ENCODE measurements around the gene TOR4A.

TOR4A gene

DNA sequence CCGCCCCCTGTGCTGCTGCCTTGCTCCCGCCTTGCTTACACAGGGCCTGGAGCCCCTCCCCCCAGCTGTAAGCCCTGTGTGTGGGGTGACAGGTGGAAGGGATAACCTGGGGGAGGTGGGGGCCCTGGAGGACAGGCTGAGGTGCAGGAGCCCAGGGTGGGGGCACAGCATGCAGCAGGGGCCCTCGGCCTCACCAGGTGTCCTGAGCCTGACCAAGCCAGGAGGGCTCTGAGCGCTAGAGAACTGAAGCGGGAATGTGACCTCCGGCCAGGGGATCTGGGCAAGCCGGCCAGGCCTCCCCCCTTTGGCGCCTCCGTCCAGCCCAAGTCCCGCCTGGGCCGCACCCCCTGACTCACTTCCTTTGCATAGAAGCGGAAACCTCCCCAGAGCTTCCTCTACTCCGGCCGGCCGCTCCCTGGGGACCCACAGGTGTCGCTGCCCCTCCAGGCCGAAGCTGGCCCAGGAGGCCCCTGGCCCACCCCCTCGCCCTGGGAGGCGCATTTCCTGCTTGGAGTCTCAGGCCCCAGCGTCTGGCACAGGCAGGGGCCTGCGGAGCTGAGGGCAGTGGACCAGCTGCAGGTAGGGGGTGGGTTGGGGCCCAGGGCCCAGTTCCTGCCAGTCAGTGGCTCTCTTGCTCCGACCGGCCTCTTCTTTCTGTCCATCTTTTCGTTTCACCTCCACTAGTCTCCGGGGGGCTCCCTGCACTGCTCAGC lies at the start of gene TOR4A:
Gene TOR4A, plus strand, starts transcription at position 398 of the 713 bp plus-strand sequence. CDS start 964 bp downstream, outside the sequence.
- peak; percentile 94 for DNase-seq (ENCODE audit: low spot score)

DNA sequence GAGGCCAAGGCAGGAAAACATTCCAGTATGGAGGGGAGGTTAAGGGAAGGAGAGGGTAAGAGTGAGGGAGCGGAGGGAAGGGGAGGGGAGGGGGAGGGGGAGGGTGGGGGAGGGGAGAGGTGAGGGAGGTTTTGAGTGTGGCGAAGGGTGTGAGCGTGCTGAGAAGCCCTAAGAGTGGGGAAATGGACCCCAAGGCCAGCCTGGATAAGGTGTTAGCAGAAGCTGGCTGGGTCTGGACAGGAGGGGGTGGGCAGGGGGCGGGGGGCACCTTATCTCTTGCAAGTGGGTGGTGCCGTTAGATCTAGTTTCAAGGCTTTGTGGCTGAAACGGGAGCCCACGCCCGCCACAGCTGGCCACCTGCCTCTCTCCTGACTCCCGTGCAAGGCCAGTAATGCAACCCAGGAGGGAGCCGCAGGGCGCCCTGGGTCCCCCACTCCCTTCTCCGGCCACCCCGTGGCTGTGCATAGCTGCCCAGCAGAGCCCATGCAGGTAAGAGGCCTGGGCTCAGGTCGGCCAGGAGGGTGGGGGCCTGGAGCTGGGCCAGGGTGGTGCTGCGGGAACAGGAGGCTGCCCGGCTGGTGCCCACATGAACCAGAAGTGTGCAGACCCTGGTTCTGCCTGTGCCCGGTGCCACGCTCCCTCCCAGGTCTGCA lies 49.5 kb upstream of the TOR4A start:
- DNase-seq (ENCODE audit: low spot score) = no peak

DNA sequence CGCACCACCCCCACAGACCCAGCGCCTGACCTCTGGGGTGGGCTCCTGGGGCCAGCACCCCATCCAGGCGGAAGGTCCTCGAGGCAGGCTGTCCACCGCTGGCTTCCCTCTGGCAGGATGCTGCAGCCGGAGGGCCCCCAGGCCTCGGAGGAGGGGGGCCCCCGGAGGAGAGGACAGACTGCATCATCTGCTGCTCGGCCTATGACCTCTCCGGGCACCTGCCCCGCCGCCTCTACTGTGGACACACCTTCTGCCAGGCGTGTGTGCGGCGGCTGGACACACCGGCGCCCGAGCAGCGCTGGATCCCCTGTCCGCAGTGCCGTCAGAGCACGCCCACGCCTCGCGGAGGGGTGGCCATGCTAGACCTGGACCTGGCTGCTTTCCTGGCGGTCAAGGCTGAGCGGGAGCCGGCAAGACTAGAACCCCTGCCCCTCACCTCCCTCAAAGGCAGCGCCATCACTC lies 49.0 kb upstream of the TOR4A start:
- DNase-seq (ENCODE audit: low spot score) = no peak

GRCh38 chr9:137228968-137229896 lies 48.3 kb upstream of the TOR4A start:
- no peak for DNase-seq (ENCODE audit: low spot score)

GRCh38 chr9:137229903-137230704 lies 47.4 kb upstream of the TOR4A start:
- no peak for DNase-seq (ENCODE audit: low spot score)

- DNase-seq (ENCODE audit: low spot score) = no peak
Measured at GRCh38 chr9:137230705-137231371, 46.7 kb upstream of the TOR4A start, which contains the start of gene SLC34A3. SLC34A3 (plus strand) TSS chr9:137230901; CDS start chr9:137231703, 802 bp downstream.

DNA sequence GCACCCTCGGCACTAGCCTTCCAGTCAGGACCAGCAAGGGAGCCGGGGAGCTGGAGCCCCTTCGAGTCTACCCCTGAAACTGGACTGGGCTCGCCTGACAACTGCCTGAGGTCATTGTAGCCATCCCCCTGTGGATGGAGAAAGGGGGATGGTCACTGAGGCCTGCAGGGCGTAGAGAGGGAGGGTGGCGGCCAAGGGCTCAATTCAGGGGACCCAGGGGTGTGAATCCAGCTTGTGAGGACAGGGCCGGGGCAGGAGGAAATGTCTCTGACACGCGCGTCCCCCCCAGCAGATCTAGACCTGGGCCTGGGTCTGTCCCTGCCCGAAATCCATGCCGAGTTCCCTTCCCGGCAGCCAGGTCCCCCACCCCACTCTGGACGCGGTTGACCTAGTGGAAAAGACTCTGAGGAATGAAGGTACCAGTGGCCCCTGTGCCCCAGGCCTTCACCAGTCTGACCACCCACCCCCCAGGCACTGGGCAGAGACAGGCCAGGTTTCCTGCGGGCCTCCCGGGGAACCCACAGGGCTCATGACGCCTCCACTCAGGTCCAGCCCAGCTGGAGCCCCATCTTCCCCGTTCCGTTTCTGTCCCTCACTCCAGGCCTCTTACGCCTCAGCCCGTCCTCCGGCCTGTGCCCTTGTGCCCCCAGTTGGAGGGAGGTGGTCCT lies 46.0 kb upstream of the TOR4A start:
- DNase-seq (ENCODE audit: low spot score) = no peak

DNA sequence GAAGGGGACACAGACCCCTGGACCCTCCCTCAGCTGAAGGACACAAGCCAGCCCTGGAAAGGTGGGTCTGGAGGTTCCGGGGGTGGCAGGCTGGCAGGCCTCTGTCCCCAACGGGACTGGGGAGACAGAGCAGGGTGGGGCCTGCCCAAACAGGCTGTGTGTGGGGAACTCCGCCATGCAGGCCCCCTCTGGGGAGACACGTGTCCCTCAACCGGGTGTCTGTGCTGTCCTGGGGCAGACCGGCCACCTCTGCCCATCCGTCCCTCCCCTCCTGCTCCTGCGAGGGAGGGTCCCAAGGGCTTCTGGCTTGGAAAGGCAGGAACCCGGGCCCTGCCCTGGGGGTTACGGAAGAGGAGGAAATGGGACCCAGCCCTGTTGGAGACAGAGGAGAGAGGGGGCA lies 45.4 kb upstream of the TOR4A start:
- no peak for DNase-seq (ENCODE audit: low spot score)

DNA sequence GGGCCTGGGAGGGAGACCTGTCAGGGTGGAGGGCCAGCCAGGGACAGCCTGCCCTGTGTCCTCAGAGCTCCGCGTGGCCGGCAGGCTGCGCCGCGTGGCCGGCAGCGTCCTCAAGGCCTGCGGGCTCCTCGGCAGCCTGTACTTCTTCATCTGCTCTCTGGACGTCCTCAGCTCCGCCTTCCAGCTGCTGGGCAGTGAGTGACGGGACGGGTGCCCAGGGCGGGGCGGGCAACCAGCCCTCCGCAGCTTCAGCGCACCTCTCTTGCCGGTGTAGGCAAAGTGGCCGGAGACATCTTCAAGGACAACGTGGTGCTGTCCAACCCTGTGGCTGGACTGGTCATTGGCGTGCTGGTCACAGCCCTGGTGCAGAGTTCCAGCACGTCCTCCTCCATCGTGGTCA lies 45.0 kb upstream of the TOR4A start:
- DNase-seq (ENCODE audit: low spot score) = no peak

- no peak for DNase-seq (ENCODE audit: low spot score)
Measured at GRCh38 chr9:137233143-137233980, 44.2 kb upstream of the TOR4A start.

DNA sequence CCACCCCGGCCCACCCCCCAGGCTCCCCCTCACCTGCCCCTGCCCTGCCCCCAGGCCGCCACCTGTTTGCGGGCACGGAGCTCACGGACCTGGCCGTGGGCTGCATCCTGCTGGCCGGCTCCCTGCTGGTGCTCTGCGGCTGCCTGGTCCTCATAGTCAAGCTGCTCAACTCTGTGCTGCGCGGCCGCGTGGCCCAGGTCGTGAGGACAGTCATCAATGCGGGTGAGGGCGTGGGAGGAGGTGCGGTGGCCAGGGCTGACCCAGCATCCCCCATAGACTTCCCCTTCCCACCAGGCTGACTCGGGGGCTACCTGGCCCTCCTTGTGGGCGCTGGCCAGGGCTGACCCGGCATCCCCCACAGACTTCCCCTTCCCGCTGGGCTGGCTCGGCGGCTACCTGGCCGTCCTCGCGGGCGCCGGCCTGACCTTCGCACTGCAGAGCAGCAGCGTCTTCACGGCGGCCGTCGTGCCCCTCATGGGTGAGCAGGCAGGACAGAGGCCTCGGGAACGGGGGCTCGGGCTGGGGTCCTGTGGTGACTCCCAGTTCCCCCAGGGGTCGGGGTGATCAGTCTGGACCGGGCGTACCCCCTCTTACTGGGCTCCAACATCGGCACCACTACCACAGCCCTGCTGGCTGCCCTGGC lies 43.4 kb upstream of the TOR4A start:
- DNase-seq (ENCODE audit: low spot score) = no peak

DNA sequence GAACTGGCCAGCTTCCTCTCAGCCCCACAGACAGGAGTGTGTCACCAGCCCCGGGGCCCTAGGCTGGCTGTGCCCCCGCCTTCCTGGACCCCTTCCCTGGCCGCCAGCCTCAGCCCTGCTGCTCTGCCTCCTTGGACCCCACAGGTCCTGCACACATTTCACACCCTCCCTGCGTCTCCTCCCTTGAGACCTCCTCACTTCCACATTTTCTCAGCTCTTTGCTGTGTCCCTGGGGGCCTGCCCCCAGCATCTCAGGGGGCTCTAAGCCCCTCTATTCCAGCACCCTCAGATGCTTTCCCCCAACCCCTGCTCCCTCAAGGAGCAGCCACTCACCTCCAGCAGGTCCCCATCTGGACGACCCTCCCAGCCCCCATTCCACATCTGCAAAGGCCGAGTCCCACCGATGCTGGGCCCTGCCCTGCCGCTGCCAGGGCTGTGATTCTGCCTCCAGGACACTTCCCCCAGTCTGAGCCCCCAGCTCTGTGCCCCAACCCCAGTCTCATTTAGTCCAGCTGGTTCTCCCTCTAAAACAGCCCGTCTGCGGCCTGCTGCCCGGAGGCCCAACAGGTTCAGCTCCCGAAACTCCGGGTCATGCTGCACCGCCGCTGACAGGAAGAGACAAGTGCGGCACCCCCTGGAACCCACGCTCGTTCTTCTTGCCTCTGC lies 42.6 kb upstream of the TOR4A start:
- DNase-seq (ENCODE audit: low spot score) = no peak

DNA sequence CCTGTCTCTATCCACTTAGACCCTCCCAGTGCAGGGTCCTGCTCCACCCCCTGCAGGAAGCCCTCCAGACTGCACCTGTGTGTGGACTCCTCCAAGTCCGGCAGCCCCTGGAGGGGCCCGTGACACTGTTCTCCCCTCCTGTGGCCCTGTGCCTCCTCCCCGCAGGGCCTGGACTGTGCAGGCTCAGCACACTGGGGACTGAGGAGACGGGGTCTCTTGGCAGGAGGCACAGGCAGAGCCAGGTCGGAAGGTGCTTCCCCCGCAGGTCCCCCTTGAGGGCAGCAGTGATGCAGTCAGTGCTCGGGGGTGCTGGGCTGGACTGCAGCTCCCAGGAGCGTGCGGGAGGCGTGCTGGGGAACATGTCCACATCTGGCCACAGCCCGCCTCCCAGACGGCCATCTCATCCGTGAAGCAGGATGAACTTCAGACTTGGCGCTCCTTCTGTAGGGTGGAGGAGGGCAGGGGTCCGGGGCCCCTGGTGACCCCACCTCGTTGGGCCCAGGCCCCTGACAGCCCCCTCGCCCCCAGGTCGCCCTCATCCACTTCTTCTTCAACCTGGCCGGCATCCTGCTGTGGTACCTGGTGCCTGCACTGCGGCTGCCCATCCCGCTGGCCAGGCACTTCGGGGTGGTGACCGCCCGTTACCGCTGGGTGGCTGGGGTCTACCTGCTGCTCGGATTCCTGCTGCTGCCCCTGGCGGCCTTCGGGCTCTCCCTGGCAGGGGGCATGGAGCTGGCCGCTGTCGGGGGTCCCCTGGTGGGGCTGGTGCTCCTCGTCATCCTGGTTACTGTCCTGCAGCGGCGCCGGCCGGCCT lies 41.9 kb upstream of the TOR4A start:
- DNase-seq (ENCODE audit: low spot score) = no peak

DNA sequence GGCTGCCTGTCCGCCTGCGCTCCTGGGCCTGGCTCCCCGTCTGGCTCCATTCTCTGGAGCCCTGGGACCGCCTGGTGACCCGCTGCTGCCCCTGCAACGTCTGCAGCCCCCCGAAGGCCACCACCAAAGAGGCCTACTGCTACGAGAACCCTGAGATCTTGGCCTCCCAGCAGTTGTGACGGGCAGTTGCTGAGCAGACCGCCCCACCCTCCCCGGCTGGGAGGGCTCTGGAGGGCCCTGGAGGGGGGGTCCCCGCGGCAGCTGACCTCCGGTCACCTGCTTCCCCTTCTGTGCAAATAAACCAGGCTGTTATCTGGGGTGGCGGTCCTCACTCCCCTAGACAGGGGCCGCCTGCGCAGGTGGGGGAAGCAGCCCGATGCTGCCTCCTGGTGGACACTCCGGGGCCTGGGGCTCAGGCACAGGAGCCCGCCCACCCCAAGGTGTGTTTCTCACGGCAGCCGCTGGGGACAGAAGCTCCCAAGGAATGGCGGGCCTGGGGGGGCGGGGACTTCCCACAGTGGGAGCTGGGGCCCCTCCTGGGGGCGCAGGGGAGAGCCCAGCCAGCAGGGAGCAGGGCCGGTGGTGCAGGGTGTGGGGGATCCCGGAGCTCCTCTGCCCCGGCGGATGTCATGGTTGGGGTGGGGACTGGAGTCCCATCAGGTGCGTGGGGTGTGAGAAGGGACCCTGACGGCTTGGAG lies 41.1 kb upstream of the TOR4A start:
- DNase-seq (ENCODE audit: low spot score) = peak; percentile 98

DNA sequence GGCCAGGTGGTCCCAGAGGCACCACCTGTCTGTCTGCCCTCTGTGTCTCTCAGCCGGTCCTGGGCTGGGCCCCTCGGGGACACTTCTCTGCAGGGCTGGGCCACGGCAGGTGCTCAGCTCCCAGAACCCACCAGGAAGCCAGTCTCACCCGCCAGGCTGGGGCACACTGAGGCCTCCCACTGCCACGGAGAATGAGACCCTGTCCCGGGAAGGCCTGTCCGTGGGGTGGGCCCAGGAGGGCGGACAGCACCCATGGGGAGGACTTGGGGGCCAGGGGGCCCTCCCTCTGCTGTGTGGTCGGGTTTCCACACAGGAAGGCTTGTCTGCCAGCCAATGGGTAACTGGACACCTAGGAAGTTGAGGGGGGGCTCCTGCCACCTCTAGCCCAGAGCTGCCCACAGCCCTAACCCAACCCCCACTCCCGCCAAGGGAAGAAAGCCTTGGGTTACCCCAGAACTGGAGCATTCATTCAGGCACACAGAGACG lies 40.5 kb upstream of the TOR4A start:
- no peak for DNase-seq (ENCODE audit: low spot score)

DNA sequence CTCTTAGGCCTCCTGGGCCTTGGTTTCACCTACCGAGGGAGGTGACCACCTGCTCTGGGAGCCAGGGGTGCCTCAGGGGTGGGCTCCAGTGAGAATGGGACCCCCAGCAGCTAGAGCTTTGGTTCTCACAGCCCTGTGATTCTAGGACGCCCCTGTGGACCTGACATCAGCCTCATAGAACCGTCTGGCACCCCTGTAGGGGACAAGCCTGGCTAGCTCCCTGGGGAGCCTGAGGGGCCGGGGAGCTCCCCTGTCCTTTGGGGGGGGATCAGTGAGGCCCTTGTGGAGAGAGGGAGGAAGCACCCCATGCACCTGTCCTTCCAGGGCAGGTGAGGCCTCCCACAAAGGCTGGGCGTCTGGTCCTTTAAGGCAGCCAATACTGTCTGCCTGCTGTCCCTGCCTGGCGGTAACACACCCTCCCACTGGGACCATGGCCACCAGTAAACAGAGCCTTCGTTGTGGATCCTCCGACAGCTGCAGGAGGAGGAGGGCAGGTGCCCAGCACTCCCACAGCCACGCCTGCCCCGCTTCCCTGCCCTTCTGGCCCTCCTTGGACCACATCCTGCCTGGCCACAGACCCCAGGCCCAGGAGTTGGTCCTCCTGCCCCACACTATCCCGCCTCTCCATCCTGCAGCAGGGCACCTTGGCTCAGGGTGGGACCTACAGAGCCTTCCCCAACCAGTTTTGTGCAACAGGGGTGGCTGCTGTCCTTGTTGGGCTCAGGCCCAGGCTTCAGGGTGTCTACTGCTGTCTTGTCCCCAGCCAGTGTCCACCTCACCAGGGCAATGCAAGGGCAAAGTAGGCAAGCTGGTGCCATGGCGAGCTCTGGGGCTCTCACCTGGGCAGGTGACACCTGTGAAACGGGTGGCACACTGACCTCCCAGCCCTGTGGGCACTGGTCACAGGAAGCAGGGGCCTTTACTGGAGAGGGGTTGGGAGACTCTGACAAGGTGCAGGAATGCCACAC lies 39.5 kb upstream of the TOR4A start:
- no peak for DNase-seq (ENCODE audit: low spot score)
